Panc1 (cell line): ENCODE data around the gene MAK.

Source experiments
- POLR2AphosphoS5 ChIP-seq: IDR thresholded peaks from 2 replicates; pipeline ENCODE4 v1.6.1; 2012; ENCODE audit warnings: mild to moderate bottlenecking, low read depth, low read length, moderate library complexity
- SIN3A ChIP-seq: IDR thresholded peaks from 2 replicates; pipeline ENCODE4 v1.6.1; 2012; ENCODE audit warnings: low read depth, mild to moderate bottlenecking, low read length, moderate library complexity, borderline replicate concordance; ENCODE audit not compliant: insufficient read depth
- TCF7L2 ChIP-seq: IDR thresholded peaks from 2 replicates; pipeline ENCODE4 v1.6.1; 2011; ENCODE audit warnings: mild to moderate bottlenecking, low read depth, low read length, inconsistent platforms
- TF ChIP-seq, protein P1 (sequence below): fragments of 450-650 bp; IDR thresholded peaks from 2 replicates; pipeline ENCODE4 v1.5.1; 2017; ENCODE audit warnings: mild to moderate bottlenecking
- TF ChIP-seq, protein P2 (sequence below), 2 experiments: IDR thresholded peaks; 2 replicates each; pipeline ENCODE4 v1.6.1; 2011 to 2012; ENCODE audit warnings: low read depth in 2 of 2, control low read depth in 1 of 2, low read length in 1 of 2, mild to moderate bottlenecking in 1 of 2, moderate library complexity in 1 of 2; ENCODE audit not compliant: insufficient read depth in 1 of 2

DNA sequence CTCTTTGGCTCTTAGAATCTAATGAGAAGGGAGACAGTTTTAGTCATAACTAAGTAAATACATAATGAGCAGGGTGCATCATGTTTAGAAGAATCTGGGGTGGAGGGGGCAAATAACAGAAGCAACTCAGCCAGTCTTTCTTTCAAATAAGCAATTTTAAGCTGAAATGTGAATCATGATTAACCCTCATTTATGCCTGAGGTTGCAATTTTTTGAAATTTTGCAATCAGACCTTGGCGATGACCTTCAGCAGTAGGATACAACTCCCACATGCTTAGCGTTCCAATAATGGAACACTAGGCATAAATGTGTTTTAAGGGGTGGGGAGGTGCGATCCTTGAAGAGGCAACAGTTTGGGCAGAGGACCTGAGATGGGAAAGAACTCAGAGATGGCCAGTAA is 60.1 kb downstream of the MAK start:
- TF ChIP-seq, protein P1, sequence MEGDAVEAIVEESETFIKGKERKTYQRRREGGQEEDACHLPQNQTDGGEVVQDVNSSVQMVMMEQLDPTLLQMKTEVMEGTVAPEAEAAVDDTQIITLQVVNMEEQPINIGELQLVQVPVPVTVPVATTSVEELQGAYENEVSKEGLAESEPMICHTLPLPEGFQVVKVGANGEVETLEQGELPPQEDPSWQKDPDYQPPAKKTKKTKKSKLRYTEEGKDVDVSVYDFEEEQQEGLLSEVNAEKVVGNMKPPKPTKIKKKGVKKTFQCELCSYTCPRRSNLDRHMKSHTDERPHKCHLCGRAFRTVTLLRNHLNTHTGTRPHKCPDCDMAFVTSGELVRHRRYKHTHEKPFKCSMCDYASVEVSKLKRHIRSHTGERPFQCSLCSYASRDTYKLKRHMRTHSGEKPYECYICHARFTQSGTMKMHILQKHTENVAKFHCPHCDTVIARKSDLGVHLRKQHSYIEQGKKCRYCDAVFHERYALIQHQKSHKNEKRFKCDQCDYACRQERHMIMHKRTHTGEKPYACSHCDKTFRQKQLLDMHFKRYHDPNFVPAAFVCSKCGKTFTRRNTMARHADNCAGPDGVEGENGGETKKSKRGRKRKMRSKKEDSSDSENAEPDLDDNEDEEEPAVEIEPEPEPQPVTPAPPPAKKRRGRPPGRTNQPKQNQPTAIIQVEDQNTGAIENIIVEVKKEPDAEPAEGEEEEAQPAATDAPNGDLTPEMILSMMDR = no peak
- no peak for TF ChIP-seq POLR2AphosphoS5
- TF ChIP-seq TCF7L2 = no peak
- TF ChIP-seq, protein P2, sequence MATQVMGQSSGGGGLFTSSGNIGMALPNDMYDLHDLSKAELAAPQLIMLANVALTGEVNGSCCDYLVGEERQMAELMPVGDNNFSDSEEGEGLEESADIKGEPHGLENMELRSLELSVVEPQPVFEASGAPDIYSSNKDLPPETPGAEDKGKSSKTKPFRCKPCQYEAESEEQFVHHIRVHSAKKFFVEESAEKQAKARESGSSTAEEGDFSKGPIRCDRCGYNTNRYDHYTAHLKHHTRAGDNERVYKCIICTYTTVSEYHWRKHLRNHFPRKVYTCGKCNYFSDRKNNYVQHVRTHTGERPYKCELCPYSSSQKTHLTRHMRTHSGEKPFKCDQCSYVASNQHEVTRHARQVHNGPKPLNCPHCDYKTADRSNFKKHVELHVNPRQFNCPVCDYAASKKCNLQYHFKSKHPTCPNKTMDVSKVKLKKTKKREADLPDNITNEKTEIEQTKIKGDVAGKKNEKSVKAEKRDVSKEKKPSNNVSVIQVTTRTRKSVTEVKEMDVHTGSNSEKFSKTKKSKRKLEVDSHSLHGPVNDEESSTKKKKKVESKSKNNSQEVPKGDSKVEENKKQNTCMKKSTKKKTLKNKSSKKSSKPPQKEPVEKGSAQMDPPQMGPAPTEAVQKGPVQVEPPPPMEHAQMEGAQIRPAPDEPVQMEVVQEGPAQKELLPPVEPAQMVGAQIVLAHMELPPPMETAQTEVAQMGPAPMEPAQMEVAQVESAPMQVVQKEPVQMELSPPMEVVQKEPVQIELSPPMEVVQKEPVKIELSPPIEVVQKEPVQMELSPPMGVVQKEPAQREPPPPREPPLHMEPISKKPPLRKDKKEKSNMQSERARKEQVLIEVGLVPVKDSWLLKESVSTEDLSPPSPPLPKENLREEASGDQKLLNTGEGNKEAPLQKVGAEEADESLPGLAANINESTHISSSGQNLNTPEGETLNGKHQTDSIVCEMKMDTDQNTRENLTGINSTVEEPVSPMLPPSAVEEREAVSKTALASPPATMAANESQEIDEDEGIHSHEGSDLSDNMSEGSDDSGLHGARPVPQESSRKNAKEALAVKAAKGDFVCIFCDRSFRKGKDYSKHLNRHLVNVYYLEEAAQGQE (IDR thresholded peaks at IDR 0.05; ENCODE audit: insufficient read depth in 1 of 2, low read depth in 2 of 2, low read length in 1 of 2) = no peak
- TF ChIP-seq SIN3A = no peak
